WTC11 (cell line): ENCODE measurements around the gene FCN3. TPM values are rescaled to one million over a fixed set of nuclear protein-coding genes. Genes with fewer than 3 reads are reported as not detected.
"Not testable (repeated sequence)": the region's sequence is repeated elsewhere in the genome, so short reads cannot be mapped to it uniquely, and the experiment has no call there.

ENCODE experiments used
- ATAC-seq: fragments of 200-7000 bp; cut with Tn5 transposase; 2 replicates; pipeline ENCODE4 v1.10.0; 2021; ENCODE audit warnings: mild to moderate bottlenecking, moderate library complexity
- CTCF ChIA-PET: fragments of 300-600 bp; sonication (Branson Sonifier 250); formaldehyde crosslinking; loops from one replicate; lab custom pipeline; 2021; ENCODE audit warnings: antibody characterized with exemption; lab: Charles Lee
- POLR2A ChIA-PET: fragments of 350-600 bp; sonication (Branson Sonifier 250); formaldehyde crosslinking; loops from one replicate; lab custom pipeline; 2021; ENCODE audit warnings: antibody characterized with exemption; lab: Charles Lee
- DNase-seq: peaks from one replicate; pipeline ENCODE4 v3.0.0; 2021; ENCODE audit warnings: low spot score
- H3K27ac Mint-ChIP-seq: 2 replicates; pipeline ENCODE4 v1.8.0; 2021; ENCODE audit warnings: mixed read lengths
- H3K27me3 Mint-ChIP-seq: 2 replicates; pipeline ENCODE4 v1.8.0; 2021; ENCODE audit warnings: low read depth, mild to moderate bottlenecking, moderate library complexity, mixed read lengths
- H3K36me3 Mint-ChIP-seq: 2 replicates; pipeline ENCODE4 v1.8.0; 2021; ENCODE audit warnings: mixed read lengths
- H3K4me1 Mint-ChIP-seq: 2 replicates; pipeline ENCODE4 v1.8.0; 2022; ENCODE audit warnings: mixed read lengths
- H3K4me3 Mint-ChIP-seq: 2 replicates; pipeline ENCODE4 v1.8.0; 2021; ENCODE audit warnings: mild to moderate bottlenecking, moderate library complexity, mixed read lengths
- H3K9me3 Mint-ChIP-seq: 2 replicates; pipeline ENCODE4 v1.8.0; 2021; ENCODE audit warnings: mixed read lengths
- AFF4 ChIP-seq: sonication (generic); formaldehyde crosslinking; IDR thresholded peaks from 2 replicates; pipeline ENCODE4 v1.8.1; 2023; ENCODE audit warnings: mild to moderate bottlenecking, missing genetic modification reagents, borderline replicate concordance
- CREB1 ChIP-seq: sonication (generic); formaldehyde crosslinking; IDR thresholded peaks from 2 replicates; pipeline ENCODE4 v1.8.0; 2023; ENCODE audit warnings: mild to moderate bottlenecking, missing genetic modification reagents
- CTCF ChIP-seq: fragments of 200-600 bp; IDR thresholded peaks from 2 replicates; pipeline ENCODE4 v1.8.0; 2022; ENCODE audit warnings: antibody characterized with exemption
- ETV6 ChIP-seq: sonication (generic); formaldehyde crosslinking; IDR thresholded peaks from 2 replicates; pipeline ENCODE4 v1.8.1; 2022; ENCODE audit warnings: mild to moderate bottlenecking, missing genetic modification reagents
- GRHL2 ChIP-seq: fragments of 250-450 bp; sonication (Bioruptor Pico); IDR thresholded peaks from 2 replicates; pipeline ENCODE4 v1.8.0; 2022; ENCODE audit warnings: mild to moderate bottlenecking, moderate library complexity; ENCODE audit not compliant: insufficient replicate concordance, severe bottlenecking
- TEAD1 ChIP-seq: sonication (generic); formaldehyde crosslinking; IDR thresholded peaks from 2 replicates; pipeline ENCODE4 v1.8.0; 2022; ENCODE audit warnings: mild to moderate bottlenecking, missing genetic modification reagents
- total RNA-seq: library from RNA; stranded (reverse); gene quantifications from 3 replicates; pipeline ENCODE4 v1.2.3, GENCODE V29; 2021
- TF ChIP-seq, protein P1 (sequence below): sonication (generic); formaldehyde crosslinking; IDR thresholded peaks from 2 replicates; pipeline ENCODE4 v1.8.1; 2023; ENCODE audit warnings: mild to moderate bottlenecking, missing genetic modification reagents, moderate library complexity
- TF ChIP-seq, protein P2 (sequence below): fragments of 250-450 bp; sonication (Bioruptor Pico); conservative IDR thresholded peaks from 2 replicates; pipeline ENCODE4 v1.9.0; 2021; ENCODE audit warnings: mild to moderate bottlenecking
- TF ChIP-seq, protein P3 (sequence below): sonication (generic); formaldehyde crosslinking; IDR thresholded peaks from 2 replicates; pipeline ENCODE4 v1.8.1; 2022; ENCODE audit warnings: mild to moderate bottlenecking, missing genetic modification reagents, moderate library complexity, borderline replicate concordance

Gene FCN3
- total RNA-seq, 1 experiment from 2014 or later = 0.98 TPM

GRCh38 chr1:27391511-27392095 is 17.0 kb upstream of the FCN3 start:
- Mint-ChIP-seq H3K4me3 (peak overlapping the region; percentile 73), H3K36me3 (no peaks in the 10 kb centered on the region), H3K27ac (peak overlapping the region; percentile 95), H3K4me1 (peaks cover 18% of the 10 kb centered on the region)
- DNase-seq = peak; percentile 69
- peak; percentile 15 for ATAC-seq
- CTCF ChIA-PET = interaction anchor here (0.7 to 13.1 kb wide), 40 partner anchors 9 to 347 kb away, joined by 3 to 260 read pairs (median 6); partner anchors contain the start of genes CD164L2, FAM76A, MAP3K6 and SYTL1
- 0 out of 2 replicates have a peak, but pooled peaks have one; percentile 28 for TF ChIP-seq ETV6 (CRISPR knock-in tag)
- no peak for TF ChIP-seq AFF4 (CRISPR knock-in tag)
- TF ChIP-seq, protein P1, sequence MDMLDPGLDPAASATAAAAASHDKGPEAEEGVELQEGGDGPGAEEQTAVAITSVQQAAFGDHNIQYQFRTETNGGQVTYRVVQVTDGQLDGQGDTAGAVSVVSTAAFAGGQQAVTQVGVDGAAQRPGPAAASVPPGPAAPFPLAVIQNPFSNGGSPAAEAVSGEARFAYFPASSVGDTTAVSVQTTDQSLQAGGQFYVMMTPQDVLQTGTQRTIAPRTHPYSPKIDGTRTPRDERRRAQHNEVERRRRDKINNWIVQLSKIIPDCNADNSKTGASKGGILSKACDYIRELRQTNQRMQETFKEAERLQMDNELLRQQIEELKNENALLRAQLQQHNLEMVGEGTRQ (CRISPR knock-in tag) = peak; percentile 22; the same call in 1 of the 2 replicates
- TF ChIP-seq, all 79 proteins: peak for 2
- POLR2A ChIA-PET = interaction anchor here (0.9 to 2.1 kb wide), 3 partner anchors 9 to 41 kb away, joined by 3 to 7 read pairs (median 4); partner anchors contain the start of genes CD164L2 and MAP3K6
- H3K9me3 Mint-ChIP-seq = no peaks in the 10 kb centered on the region
- H3K27me3 Mint-ChIP-seq = peaks cover 10% of the 10 kb centered on the region

- H3K36me3 Mint-ChIP-seq = no peaks in the 10 kb centered on the region
- peaks cover 13% of the 10 kb centered on the region; the same call in 1 of the 2 replicates for H3K27me3 Mint-ChIP-seq
- H3K4me1 Mint-ChIP-seq = peaks cover 18% of the 10 kb centered on the region
- no peak overlapping the region for H3K27ac Mint-ChIP-seq
- ChIA-PET POLR2A (no interaction called here), CTCF (interaction anchor here (0.6 to 13.1 kb wide), 14 partner anchors 9 to 286 kb away, joined by 3 to 260 read pairs (median 5); partner anchors contain the start of gene MAP3K6)
- TF ChIP-seq CREB1 (no peak), CTCF (peak; percentile 96)
- ATAC-seq (peak; percentile 25), DNase-seq (peak; percentile 91)
- no peaks in the 10 kb centered on the region for H3K9me3 Mint-ChIP-seq
- no peak overlapping the region for H3K4me3 Mint-ChIP-seq
Observed at GRCh38 chr1:27388337-27389005, 13.8 kb upstream of the FCN3 start.

DNA sequence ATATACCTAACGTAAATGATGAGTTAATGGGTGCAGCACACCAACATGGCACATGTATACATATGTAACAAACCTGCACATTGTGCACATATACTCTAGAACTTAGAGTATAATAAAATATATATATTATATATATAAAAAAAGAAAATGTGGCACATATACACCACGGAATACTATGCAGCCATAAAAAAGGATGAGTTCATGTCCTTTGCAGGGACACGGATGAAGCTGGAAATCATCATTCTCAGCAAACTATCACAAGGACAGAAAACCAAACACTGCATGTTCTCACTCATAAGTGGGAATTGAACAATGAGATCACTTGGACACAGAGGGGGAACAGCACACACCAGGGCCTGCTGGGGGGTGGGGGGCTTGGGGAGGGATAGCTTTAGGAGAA is 10.2 kb upstream of the FCN3 start:
- DNase-seq, H3K36me3 Mint-ChIP-seq, H3K27ac Mint-ChIP-seq, H3K4me1 Mint-ChIP-seq, H3K9me3 Mint-ChIP-seq, ATAC-seq, H3K4me3 Mint-ChIP-seq: not testable (repeated sequence)
- ChIA-PET CTCF (interaction anchor here (0.9 to 13.1 kb wide), 8 partner anchors 9 to 86 kb away, joined by 5 to 260 read pairs (median 24); partner anchors contain the start of gene MAP3K6), POLR2A (interaction anchor here (2.7 kb wide), 1 partner anchor 19 kb away, joined by 13 read pairs; the partner anchor contains the start of gene MAP3K6)
- H3K27me3 Mint-ChIP-seq = peaks cover 34% of the 10 kb centered on the region

DNA sequence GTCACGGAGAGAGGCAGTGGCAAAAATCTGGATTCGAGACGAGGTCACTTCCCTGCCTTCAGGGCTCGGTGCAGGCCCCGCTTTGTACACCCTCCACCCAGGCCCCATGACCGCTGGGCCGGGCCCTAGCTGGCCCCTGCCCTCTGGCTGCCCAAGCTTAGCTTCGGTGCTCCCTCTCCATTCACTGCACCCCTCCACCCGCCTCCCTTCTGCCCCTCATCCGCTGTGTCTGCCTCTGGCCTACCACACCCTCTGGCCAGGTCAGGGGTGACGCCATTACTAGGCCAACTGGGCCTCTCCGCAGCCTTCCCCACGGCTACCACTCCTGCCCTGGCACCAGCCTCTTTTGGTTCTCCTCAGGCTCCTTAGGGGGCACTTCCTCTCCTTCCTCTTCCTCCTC is 9.0 kb upstream of the FCN3 start:
- peak overlapping the region; percentile 53 for H3K4me3 Mint-ChIP-seq
- H3K27ac Mint-ChIP-seq = no peak overlapping the region
- ChIA-PET CTCF (interaction anchor here (1.0 to 13.1 kb wide), 11 partner anchors 10 to 279 kb away, joined by 3 to 260 read pairs (median 10); no protein-coding TSS in a partner anchor), POLR2A (interaction anchor here (1.0 to 2.7 kb wide), 2 partner anchors 18 to 191 kb away, joined by 4 to 13 read pairs; partner anchors contain the start of gene MAP3K6)
- no peaks in the 10 kb centered on the region for H3K36me3 Mint-ChIP-seq
- H3K27me3 Mint-ChIP-seq = peaks cover 31% of the 10 kb centered on the region
- DNase-seq (no peak), ATAC-seq (no peak)
- H3K4me1 Mint-ChIP-seq = peaks cover 6% of the 10 kb centered on the region
- no peaks in the 10 kb centered on the region for H3K9me3 Mint-ChIP-seq
- TF ChIP-seq AFF4 (CRISPR knock-in tag) (no peak), TEAD1 (CRISPR knock-in tag) (no peak), GRHL2 (CRISPR knock-in tag) (no peak)
- TF ChIP-seq, protein P2, sequence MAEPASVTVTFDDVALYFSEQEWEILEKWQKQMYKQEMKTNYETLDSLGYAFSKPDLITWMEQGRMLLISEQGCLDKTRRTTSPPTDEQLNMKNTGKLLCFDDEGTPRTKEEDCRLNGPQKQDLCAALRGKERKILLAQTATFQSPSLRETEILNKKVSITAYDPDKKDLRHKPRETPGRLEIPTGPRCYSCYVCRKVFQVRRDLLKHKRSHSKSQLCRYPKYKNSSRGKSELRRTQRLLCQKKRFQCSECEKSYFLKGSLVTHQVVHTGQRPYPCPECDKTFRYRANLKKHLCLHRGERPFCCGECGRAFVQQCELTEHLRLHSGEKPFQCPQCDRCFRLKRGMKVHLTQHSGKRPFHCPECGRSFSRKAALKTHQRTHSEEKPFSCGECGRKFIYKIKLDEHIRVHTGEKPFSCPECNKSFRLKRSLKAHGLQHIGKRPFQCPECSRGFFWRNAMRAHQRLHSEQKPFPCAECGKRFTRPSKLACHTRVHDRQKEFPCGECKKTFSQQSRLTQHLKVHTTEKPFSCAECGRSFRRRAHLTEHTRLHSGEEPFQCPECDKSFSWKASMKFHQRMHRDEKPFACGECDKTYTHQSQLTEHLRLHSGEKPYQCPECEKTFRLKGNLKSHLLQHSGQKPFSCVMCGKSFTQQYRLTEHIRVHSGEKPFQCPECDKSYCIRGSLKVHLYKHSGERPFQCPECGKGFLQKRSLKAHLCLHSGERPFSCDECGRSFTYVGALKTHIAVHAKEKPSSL (CRISPR knock-in tag) = no peak
- TF ChIP-seq, protein P3, sequence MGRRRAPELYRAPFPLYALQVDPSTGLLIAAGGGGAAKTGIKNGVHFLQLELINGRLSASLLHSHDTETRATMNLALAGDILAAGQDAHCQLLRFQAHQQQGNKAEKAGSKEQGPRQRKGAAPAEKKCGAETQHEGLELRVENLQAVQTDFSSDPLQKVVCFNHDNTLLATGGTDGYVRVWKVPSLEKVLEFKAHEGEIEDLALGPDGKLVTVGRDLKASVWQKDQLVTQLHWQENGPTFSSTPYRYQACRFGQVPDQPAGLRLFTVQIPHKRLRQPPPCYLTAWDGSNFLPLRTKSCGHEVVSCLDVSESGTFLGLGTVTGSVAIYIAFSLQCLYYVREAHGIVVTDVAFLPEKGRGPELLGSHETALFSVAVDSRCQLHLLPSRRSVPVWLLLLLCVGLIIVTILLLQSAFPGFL (CRISPR knock-in tag) = no peak
